ENCODE measurements around the gene DCHS2. TPM values are rescaled to one million over a fixed set of nuclear protein-coding genes. Genes with fewer than 3 reads are reported as not detected.
A peak's percentile ranks its signal among the peaks of the same experiment; 100 is the strongest.

Gene DCHS2
- total RNA-seq, 1 donor from 2014 or later = 0.03 TPM

GRCh38 chr4:154319736-154320135 is 171.9 kb downstream of the DCHS2 start:
- no peak for DNase-seq (ENCODE audit: low read depth)

GRCh38 chr4:154317201-154317999 is 174.2 kb downstream of the DCHS2 start:
- DNase-seq (ENCODE audit: low read depth) = no peak

GRCh38 chr4:154315741-154316140 is 175.9 kb downstream of the DCHS2 start:
- DNase-seq (ENCODE audit: low read depth) = no peak

- peak; percentile 79 for DNase-seq (ENCODE audit: low read depth)
These were observed 177.4 kb downstream of the DCHS2 start for GRCh38 chr4:154314248-154314647.

GRCh38 chr4:154313004-154313585 is 178.5 kb downstream of the DCHS2 start:
- DNase-seq (ENCODE audit: low read depth) = no peak

GRCh38 chr4:154312246-154312645 is 179.4 kb downstream of the DCHS2 start:
- no peak for DNase-seq (ENCODE audit: low read depth)

- no peak for DNase-seq (ENCODE audit: low read depth)
These were observed 181.0 kb downstream of the DCHS2 start for GRCh38 chr4:154310578-154310977.

GRCh38 chr4:154308207-154308606 is 183.4 kb downstream of the DCHS2 start:
- no peak for DNase-seq (ENCODE audit: low read depth)

- no peak for DNase-seq (ENCODE audit: low read depth)
These were observed 184.1 kb downstream of the DCHS2 start for GRCh38 chr4:154307451-154307850.

- no peak for DNase-seq (ENCODE audit: low read depth)
These were observed 186.0 kb downstream of the DCHS2 start for GRCh38 chr4:154305616-154306015.

GRCh38 chr4:154304679-154305078 is 186.9 kb downstream of the DCHS2 start:
- no peak for DNase-seq (ENCODE audit: low read depth)

- DNase-seq (ENCODE audit: low read depth) = no peak
These were observed 196.8 kb downstream of the DCHS2 start for GRCh38 chr4:154294652-154295350.

GRCh38 chr4:154293427-154293826 is 198.2 kb downstream of the DCHS2 start:
- DNase-seq (ENCODE audit: low read depth) = no peak

GRCh38 chr4:154292589-154292988 is 199.0 kb downstream of the DCHS2 start:
- no peak for DNase-seq (ENCODE audit: low read depth)

GRCh38 chr4:154277172-154277571 is 214.4 kb downstream of the DCHS2 start:
- DNase-seq (ENCODE audit: low read depth) = peak; percentile 49

- DNase-seq (ENCODE audit: low read depth) = no peak
These were observed 215.1 kb downstream of the DCHS2 start for GRCh38 chr4:154276496-154276895.

- no peak for DNase-seq (ENCODE audit: low read depth)
These were observed 236.6 kb downstream of the DCHS2 start for GRCh38 chr4:154254999-154255398.

GRCh38 chr4:154234576-154234975 is 257.0 kb downstream of the DCHS2 start:
- DNase-seq (ENCODE audit: low read depth) = no peak

- no peak for DNase-seq (ENCODE audit: low read depth)
These were observed 259.7 kb downstream of the DCHS2 start for GRCh38 chr4:154231806-154232478.

GRCh38 chr4:154230723-154231122 is 260.9 kb downstream of the DCHS2 start:
- no peak for DNase-seq (ENCODE audit: low read depth)

- no peak for DNase-seq (ENCODE audit: low read depth)
These were observed 261.5 kb downstream of the DCHS2 start for GRCh38 chr4:154230091-154230490.

- no peak for DNase-seq (ENCODE audit: low read depth)
These were observed 268.7 kb downstream of the DCHS2 start for GRCh38 chr4:154222875-154223274.
